ENCODE results near the gene PLA2G4A.

DNA sequence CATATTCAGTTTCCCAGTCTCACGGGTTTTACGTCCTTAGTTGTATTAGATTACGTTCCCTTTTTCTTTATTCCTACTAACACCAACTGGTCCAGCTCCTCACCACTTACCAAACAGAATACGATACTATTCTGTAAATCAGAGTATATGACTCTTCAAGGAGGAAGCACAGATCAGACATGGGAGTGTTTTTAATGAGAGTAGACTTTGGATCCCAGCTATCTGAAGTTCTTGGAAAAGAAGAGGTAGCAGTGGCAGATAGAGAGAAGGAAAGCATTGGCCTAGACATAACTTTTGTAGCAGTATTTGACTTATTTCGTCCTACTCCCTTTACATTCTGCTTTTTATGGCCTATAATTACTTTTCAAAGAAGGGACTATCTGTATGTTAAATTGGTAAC, 24.1 kb upstream of the PLA2G4A start:
- TF ChIP-seq EZH2phosphoT487 (IDR thresholded peaks at IDR 0.05; ENCODE audit: insufficient read depth, low read depth) (no peak), EZH2 (IDR thresholded peaks at IDR 0.05; ENCODE audit: insufficient read depth, poor library complexity, severe bottlenecking) (no peak)
